ENCODE data around the gene GALNT17.

The GALNT17 gene

DNA sequence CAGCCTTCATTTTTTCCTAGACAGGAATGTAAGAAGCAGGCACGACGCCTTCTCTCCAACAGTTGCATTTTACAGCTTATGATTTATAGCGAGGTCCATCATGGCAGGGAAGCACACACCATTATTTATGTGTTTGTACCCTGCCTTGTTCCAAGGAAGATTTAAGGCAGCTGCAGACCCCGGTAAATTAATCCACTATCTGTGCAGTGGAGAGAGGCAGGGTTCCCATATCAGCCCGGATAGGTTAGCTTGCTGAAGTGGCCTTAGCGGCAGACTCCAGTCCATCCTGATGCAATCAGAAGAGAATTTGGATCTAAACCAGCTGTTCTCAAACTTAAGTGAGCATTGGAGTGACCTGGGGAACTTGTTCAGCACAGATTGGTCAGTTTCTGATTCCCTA lies 359.4 kb downstream of the GALNT17 start:
- no peaks in the 10 kb centered on the region for H3K4me1 Mint-ChIP-seq (ENCODE audit: low read depth in 2 of 2)
- H3K4me3 Mint-ChIP-seq = no peak overlapping the region
- H3K27me3 Mint-ChIP-seq = no peaks in the 10 kb centered on the region

GRCh38 chr7:71495828-71496227 lies 363.9 kb downstream of the GALNT17 start:
- Mint-ChIP-seq H3K4me3 (no peak overlapping the region), H3K36me3 (ENCODE audit: insufficient read depth) (no peaks in the 10 kb centered on the region), H3K4me1 (ENCODE audit: low read depth in 2 of 2) (peaks cover 0 to 2% of the 10 kb centered on the region in 2 donors), H3K27me3 (no peaks in the 10 kb centered on the region), H3K9me3 (peaks cover 6 to 25% of the 10 kb centered on the region in 2 donors), H3K27ac (no peak overlapping the region)
- no peak for ATAC-seq (replicated peaks)
- DNase-seq = no peak

More for the DNA sequence above, 359.4 kb downstream of the GALNT17 start:
- no peak overlapping the region for H3K27ac Mint-ChIP-seq
- no peaks in the 10 kb centered on the region for H3K36me3 Mint-ChIP-seq (ENCODE audit: insufficient read depth)
- ATAC-seq (replicated peaks) = no peak
- DNase-seq = no peak
- H3K9me3 Mint-ChIP-seq = peaks cover 1 to 22% of the 10 kb centered on the region in 2 donors

GRCh38 chr7:71497256-71497946 lies 365.5 kb downstream of the GALNT17 start:
- DNase-seq = no peak
- Mint-ChIP-seq H3K27me3 (no peaks in the 10 kb centered on the region), H3K27ac (no peak overlapping the region), H3K4me3 (no peak overlapping the region), H3K4me1 (ENCODE audit: low read depth in 2 of 2) (peaks cover 0 to 2% of the 10 kb centered on the region in 2 donors), H3K36me3 (ENCODE audit: insufficient read depth) (no peaks in the 10 kb centered on the region), H3K9me3 (peaks cover 12 to 35% of the 10 kb centered on the region in 2 donors)
- ATAC-seq (replicated peaks) = no peak

DNA sequence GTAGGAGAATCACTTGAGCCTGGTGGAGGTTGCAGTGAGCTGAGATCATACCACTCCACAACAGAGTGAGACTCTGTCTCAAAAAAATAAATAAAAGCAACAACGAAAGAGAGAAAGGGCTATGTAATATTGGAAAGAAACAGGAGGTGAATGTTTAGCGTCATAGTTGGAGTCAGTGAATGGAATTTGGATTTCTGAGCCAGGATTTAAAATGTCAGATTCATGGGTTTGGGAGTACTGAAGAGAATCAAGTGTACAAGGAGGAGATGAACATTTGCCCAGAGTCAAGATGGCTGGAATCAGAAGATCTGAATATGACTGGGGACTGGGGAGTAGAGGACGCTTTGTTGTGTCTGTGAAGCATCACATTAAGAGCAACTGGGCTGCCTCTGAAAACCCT lies 366.4 kb downstream of the GALNT17 start:
- peaks cover 14 to 30% of the 10 kb centered on the region in 2 donors for H3K9me3 Mint-ChIP-seq
- peaks cover 0 to 2% of the 10 kb centered on the region in 2 donors for H3K4me1 Mint-ChIP-seq (ENCODE audit: low read depth in 2 of 2)
- no peaks in the 10 kb centered on the region for H3K27me3 Mint-ChIP-seq
- no peaks in the 10 kb centered on the region for H3K36me3 Mint-ChIP-seq (ENCODE audit: insufficient read depth)
- no peak overlapping the region for H3K4me3 Mint-ChIP-seq
- no peak for ATAC-seq (replicated peaks)
- DNase-seq = no peak
- no peak overlapping the region for H3K27ac Mint-ChIP-seq

- Mint-ChIP-seq H3K9me3 (peaks cover 19 to 27% of the 10 kb centered on the region in 2 donors), H3K4me1 (ENCODE audit: low read depth in 2 of 2) (peaks cover 0 to 2% of the 10 kb centered on the region in 2 donors), H3K27me3 (no peaks in the 10 kb centered on the region), H3K36me3 (ENCODE audit: insufficient read depth) (no peaks in the 10 kb centered on the region), H3K27ac (no peak overlapping the region), H3K4me3 (no peak overlapping the region)
- ATAC-seq (replicated peaks) (no peak), DNase-seq (no peak)
Observed at GRCh38 chr7:71504697-71505441, 372.9 kb downstream of the GALNT17 start.

DNA sequence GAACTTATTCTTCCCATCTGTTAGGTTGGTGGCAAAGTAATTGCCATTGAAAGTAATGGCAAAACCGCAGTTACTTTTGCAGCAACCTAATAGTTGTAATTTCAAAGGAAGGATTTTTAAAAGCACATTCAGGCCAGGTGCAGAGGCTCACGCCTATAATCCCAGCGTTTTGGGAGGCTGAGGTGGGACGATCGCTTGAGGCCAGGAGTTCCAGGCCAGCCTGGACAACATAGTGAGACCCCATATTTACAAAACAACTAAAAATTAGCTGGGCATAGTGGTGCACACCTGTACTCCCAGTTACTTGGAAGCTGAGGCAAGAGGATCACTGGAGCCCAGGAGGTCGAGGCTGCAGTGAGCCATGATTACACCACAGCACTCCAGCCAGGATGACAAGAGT lies 374.9 kb downstream of the GALNT17 start:
- ATAC-seq (replicated peaks) (no peak), DNase-seq (no peak)
- no peak overlapping the region for H3K4me3 Mint-ChIP-seq
- no peaks in the 10 kb centered on the region for H3K4me1 Mint-ChIP-seq (ENCODE audit: low read depth in 2 of 2)
- H3K27ac Mint-ChIP-seq = no peak overlapping the region
- no peaks in the 10 kb centered on the region for H3K36me3 Mint-ChIP-seq (ENCODE audit: insufficient read depth)
- H3K9me3 Mint-ChIP-seq = peaks cover 12 to 14% of the 10 kb centered on the region in 2 donors
- no peaks in the 10 kb centered on the region for H3K27me3 Mint-ChIP-seq

DNA sequence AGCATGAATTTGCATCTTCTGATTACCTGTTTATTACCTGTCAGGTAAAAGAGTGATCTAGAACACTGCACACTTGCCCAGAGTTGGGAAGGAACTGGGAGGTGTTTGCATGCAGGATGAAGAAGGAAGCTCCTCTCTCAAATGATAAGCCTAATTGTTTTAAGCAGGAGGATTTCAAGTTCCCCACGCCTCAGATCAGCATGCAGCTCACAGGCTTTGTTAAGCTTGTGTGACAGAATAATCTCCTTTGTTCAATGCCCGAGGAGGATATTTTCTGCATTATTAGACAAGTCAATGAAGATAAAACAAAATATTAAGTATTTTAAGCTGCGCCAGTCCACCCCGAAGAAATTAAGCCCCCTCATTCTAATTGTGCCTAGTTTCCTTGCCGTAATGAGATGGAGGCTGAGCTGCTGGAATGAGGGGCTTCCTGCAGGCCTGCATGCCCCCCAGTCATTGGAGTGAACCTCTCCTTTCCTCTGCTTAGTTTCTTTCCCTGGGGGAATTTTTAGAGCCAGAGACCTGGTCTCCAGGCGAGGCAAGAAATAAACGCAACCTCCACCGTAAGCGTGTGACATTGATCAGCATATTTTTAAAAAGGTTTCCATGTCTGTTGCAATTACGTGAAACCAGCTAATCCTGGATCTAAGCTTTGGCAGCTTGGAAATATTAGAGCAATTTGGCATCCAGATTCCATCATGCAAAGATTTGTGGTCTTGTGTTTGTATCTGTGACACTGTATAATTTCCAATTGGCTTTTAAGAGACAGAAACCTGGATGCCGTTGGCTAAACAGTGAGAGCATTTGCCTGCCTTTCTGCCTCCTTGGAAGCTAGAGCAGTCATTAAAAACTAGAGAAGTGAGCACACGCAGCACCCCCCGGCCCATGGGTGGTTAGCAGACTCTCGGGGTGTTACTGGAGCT lies 376.0 kb downstream of the GALNT17 start:
- H3K36me3 Mint-ChIP-seq (ENCODE audit: insufficient read depth) = no peaks in the 10 kb centered on the region
- H3K4me3 Mint-ChIP-seq = no peak overlapping the region
- no peak for DNase-seq
- peaks cover 8 to 10% of the 10 kb centered on the region in 2 donors for H3K9me3 Mint-ChIP-seq
- ATAC-seq (replicated peaks) = no peak
- H3K27me3 Mint-ChIP-seq = no peaks in the 10 kb centered on the region
- no peak overlapping the region for H3K27ac Mint-ChIP-seq
- no peaks in the 10 kb centered on the region for H3K4me1 Mint-ChIP-seq (ENCODE audit: low read depth in 2 of 2)

GRCh38 chr7:71509381-71509780 lies 377.4 kb downstream of the GALNT17 start:
- Mint-ChIP-seq H3K4me3 (no peak overlapping the region), H3K4me1 (ENCODE audit: low read depth in 2 of 2) (no peaks in the 10 kb centered on the region), H3K9me3 (peaks cover 8 to 9% of the 10 kb centered on the region in 2 donors), H3K27ac (no peak overlapping the region), H3K36me3 (ENCODE audit: insufficient read depth) (no peaks in the 10 kb centered on the region), H3K27me3 (no peaks in the 10 kb centered on the region)
- ATAC-seq (replicated peaks) = no peak
- DNase-seq = no peak

- no peak for ATAC-seq (replicated peaks)
- H3K27me3 Mint-ChIP-seq = no peaks in the 10 kb centered on the region
- no peak overlapping the region for H3K27ac Mint-ChIP-seq
Observed at GRCh38 chr7:71511361-71511807, 379.4 kb downstream of the GALNT17 start.

GRCh38 chr7:71517940-71518699 lies 386.2 kb downstream of the GALNT17 start:
- Mint-ChIP-seq H3K9me3 (peaks cover 7 to 48% of the 10 kb centered on the region in 2 donors), H3K36me3 (ENCODE audit: insufficient read depth) (no peaks in the 10 kb centered on the region), H3K27me3 (no peaks in the 10 kb centered on the region), H3K27ac (no peak overlapping the region), H3K4me3 (no peak overlapping the region), H3K4me1 (ENCODE audit: low read depth in 2 of 2) (no peaks in the 10 kb centered on the region)
- ATAC-seq (replicated peaks) = no peak
- DNase-seq = no peak

More at GRCh38 chr7:71511361-71511807, 379.4 kb downstream of the GALNT17 start:
- Mint-ChIP-seq H3K4me1 (ENCODE audit: low read depth in 2 of 2) (no peaks in the 10 kb centered on the region), H3K36me3 (ENCODE audit: insufficient read depth) (no peaks in the 10 kb centered on the region), H3K9me3 (peaks cover 3 to 15% of the 10 kb centered on the region in 2 donors), H3K4me3 (no peak overlapping the region)
- no peak for DNase-seq

DNA sequence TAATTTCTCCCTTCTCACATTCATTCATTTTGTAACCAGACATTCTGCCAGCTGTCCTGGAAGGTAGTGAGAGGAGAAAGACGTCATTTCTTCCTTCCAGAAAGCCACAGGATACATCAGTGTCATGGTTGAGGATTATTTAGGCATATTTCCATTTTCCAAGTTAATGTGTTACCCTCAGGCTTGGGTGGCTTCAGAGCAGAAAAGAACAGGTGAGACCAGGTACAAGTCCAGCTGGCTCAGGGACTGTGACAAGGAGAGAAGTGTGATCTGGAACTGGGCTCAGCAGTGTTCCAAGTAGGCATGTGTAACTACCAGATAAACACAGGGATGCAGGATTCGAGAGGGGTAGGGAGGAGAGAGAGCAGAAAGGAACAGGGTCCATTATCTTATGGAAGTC lies 386.9 kb downstream of the GALNT17 start:
- Mint-ChIP-seq H3K9me3 (peaks cover 7 to 48% of the 10 kb centered on the region in 2 donors), H3K4me1 (ENCODE audit: low read depth in 2 of 2) (no peaks in the 10 kb centered on the region), H3K27me3 (no peaks in the 10 kb centered on the region), H3K36me3 (ENCODE audit: insufficient read depth) (no peaks in the 10 kb centered on the region), H3K27ac (no peak overlapping the region), H3K4me3 (no peak overlapping the region)
- ATAC-seq (replicated peaks) = no peak
- no peak for DNase-seq

- H3K36me3 Mint-ChIP-seq (ENCODE audit: insufficient read depth) = no peaks in the 10 kb centered on the region
- no peak overlapping the region for H3K4me3 Mint-ChIP-seq
- no peak for DNase-seq
- peaks cover 7 to 35% of the 10 kb centered on the region in 2 donors for H3K9me3 Mint-ChIP-seq
- no peaks in the 10 kb centered on the region for H3K27me3 Mint-ChIP-seq
- no peaks in the 10 kb centered on the region for H3K4me1 Mint-ChIP-seq (ENCODE audit: low read depth in 2 of 2)
- no peak for ATAC-seq (replicated peaks)
- H3K27ac Mint-ChIP-seq = no peak overlapping the region
Observed at GRCh38 chr7:71521506-71521905, 389.6 kb downstream of the GALNT17 start.

- ATAC-seq (replicated peaks) (no peak), DNase-seq (no peak)
- no peaks in the 10 kb centered on the region for H3K36me3 Mint-ChIP-seq (ENCODE audit: insufficient read depth)
- no peaks in the 10 kb centered on the region for H3K27me3 Mint-ChIP-seq
- H3K4me1 Mint-ChIP-seq (ENCODE audit: low read depth in 2 of 2) = no peaks in the 10 kb centered on the region
- no peak overlapping the region for H3K4me3 Mint-ChIP-seq
- H3K9me3 Mint-ChIP-seq = peaks cover 6 to 19% of the 10 kb centered on the region in 2 donors
- no peak overlapping the region for H3K27ac Mint-ChIP-seq
Observed at GRCh38 chr7:71526106-71526505, 394.2 kb downstream of the GALNT17 start.

All from effector memory CD8-positive, alpha-beta T cell (primary cell).